ENCODE data around the gene MAL.

MAL gene

GRCh38 chr2:94996305-94997100, 29.0 kb upstream of the MAL start:
- in situ Hi-C loops (cut with MboI; ENCODE audit: low sequenced_read_pairs) = no loop called here

GRCh38 chr2:94997981-94998930, 27.3 kb upstream of the MAL start:
- in situ Hi-C loops (cut with MboI; ENCODE audit: low sequenced_read_pairs) = no loop called here

- in situ Hi-C loops (cut with MboI; ENCODE audit: low sequenced_read_pairs) = no loop called here
Measured at GRCh38 chr2:94999431-94999883, 26.1 kb upstream of the MAL start.

- in situ Hi-C loops (cut with MboI; ENCODE audit: low sequenced_read_pairs) = no loop called here
Measured at GRCh38 chr2:95001051-95001562, 24.4 kb upstream of the MAL start.

- in situ Hi-C loops (cut with MboI; ENCODE audit: low sequenced_read_pairs) = no loop called here
Measured at GRCh38 chr2:95001701-95002100, 23.8 kb upstream of the MAL start.

- in situ Hi-C loops (cut with MboI; ENCODE audit: low sequenced_read_pairs) = no loop called here
Measured at GRCh38 chr2:95002498-95002897, 23.0 kb upstream of the MAL start.

GRCh38 chr2:95004287-95004686, 21.2 kb upstream of the MAL start:
- in situ Hi-C loops (cut with MboI; ENCODE audit: low sequenced_read_pairs) = no loop called here

- in situ Hi-C loops (cut with MboI; ENCODE audit: low sequenced_read_pairs) = no loop called here
Measured at GRCh38 chr2:95004711-95005110, 20.8 kb upstream of the MAL start.

GRCh38 chr2:95005726-95006125, 19.8 kb upstream of the MAL start:
- in situ Hi-C loops (cut with MboI; ENCODE audit: low sequenced_read_pairs) = no loop called here

- in situ Hi-C loops (cut with MboI; ENCODE audit: low sequenced_read_pairs) = no loop called here
Measured at GRCh38 chr2:95006588-95006987, 18.9 kb upstream of the MAL start.

- in situ Hi-C loops (cut with MboI; ENCODE audit: low sequenced_read_pairs) = no loop called here
Measured at GRCh38 chr2:95007031-95007609, 18.4 kb upstream of the MAL start.

- in situ Hi-C loops (cut with MboI; ENCODE audit: low sequenced_read_pairs) = no loop called here
Measured at GRCh38 chr2:95007822-95008221, 17.7 kb upstream of the MAL start.

GRCh38 chr2:95008306-95008705, 17.2 kb upstream of the MAL start:
- in situ Hi-C loops (cut with MboI; ENCODE audit: low sequenced_read_pairs) = no loop called here

GRCh38 chr2:95008996-95009395, 16.5 kb upstream of the MAL start:
- in situ Hi-C loops (cut with MboI; ENCODE audit: low sequenced_read_pairs) = no loop called here

GRCh38 chr2:95009412-95009811, 16.1 kb upstream of the MAL start:
- in situ Hi-C loops (cut with MboI; ENCODE audit: low sequenced_read_pairs) = no loop called here

GRCh38 chr2:95010126-95010525, 15.4 kb upstream of the MAL start:
- in situ Hi-C loops (cut with MboI; ENCODE audit: low sequenced_read_pairs) = no loop called here

GRCh38 chr2:95010718-95011117, 14.8 kb upstream of the MAL start:
- in situ Hi-C loops (cut with MboI; ENCODE audit: low sequenced_read_pairs) = no loop called here

- in situ Hi-C loops (cut with MboI; ENCODE audit: low sequenced_read_pairs) = no loop called here
Measured at GRCh38 chr2:95012881-95013550, 12.5 kb upstream of the MAL start.

GRCh38 chr2:95013726-95014125, 11.8 kb upstream of the MAL start:
- in situ Hi-C loops (cut with MboI; ENCODE audit: low sequenced_read_pairs) = no loop called here

- in situ Hi-C loops (cut with MboI; ENCODE audit: low sequenced_read_pairs) = no loop called here
Measured at GRCh38 chr2:95014126-95014708, 11.3 kb upstream of the MAL start.
